ENCODE results near the gene UBE3B. TPM values are rescaled to one million over a fixed set of nuclear protein-coding genes. Genes with fewer than 3 reads are reported as not detected.

UBE3B gene
- polyA plus RNA-seq, 3 donors, result 14.4 to 25.9 (median 18.2) TPM

DNA sequence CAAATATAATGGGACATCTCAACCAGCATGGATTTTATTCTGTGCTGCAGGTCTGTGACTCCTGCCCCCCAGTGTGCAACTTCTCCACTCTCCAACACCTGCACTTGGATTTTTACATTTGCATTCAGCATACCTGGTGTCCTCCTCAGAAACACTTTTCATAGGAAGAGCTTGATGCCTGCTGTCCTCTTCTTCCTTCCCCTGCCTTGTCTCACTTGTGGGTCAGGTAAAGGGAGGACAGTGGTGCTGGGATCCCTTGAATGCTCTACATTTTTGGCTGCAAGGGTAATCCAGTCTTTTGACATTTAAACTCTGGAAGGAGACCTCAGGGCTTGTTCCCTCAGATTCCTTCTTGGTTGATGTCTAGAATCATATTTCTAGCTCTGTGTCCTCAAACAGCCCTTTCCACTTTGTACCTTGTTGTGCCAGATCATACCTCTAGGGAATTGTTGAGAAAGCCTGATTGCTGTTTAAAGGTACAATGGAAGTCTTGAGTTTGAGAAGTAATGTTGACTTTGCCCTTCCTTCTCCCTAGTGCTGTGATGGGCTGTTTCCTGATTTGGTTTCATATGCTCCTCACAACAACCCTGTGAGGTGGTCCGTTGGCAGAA lies 12.6 kb downstream of the UBE3B start:
- Mint-ChIP-seq H3K4me1 (no peaks in the 10 kb centered on the region), H3K36me3 (peaks cover 88 to 95% of the 10 kb centered on the region in 2 donors), H3K9me3 (peaks cover 0 to 3% (median 0%) of the 10 kb centered on the region in 7 donors), H3K4me3 (no peak overlapping the region), H3K27me3 (ENCODE audit: low read depth in 3 of 3) (no peaks in the 10 kb centered on the region), H3K27ac (no peak overlapping the region)
- Histone ChIP-seq H3K4me2 (replicated peaks; ENCODE audit: extremely low read depth, low read length, poor library complexity, severe bottlenecking) (no peak overlapping the region), H3K4me1 (ENCODE audit: control insufficient read depth in 1 of 2, insufficient read depth in 2 of 2, low read length in 2 of 2) (no peaks in the 10 kb centered on the region), H3K36me3 (replicated peaks in 1 of 2; ENCODE audit: control insufficient read depth in 1 of 2, insufficient read depth in 2 of 2, low read length in 2 of 2) (peaks cover 81 to 97% of the 10 kb centered on the region in 2 donors), H3K9me3 (replicated peaks in 1 of 2; ENCODE audit: control insufficient read depth in 1 of 2, insufficient read depth in 1 of 2, low read length in 2 of 2) (no peaks in the 10 kb centered on the region), H3K27me3 (ENCODE audit: control insufficient read depth in 2 of 2, insufficient read depth in 2 of 2, low read length in 2 of 2) (no peaks in the 10 kb centered on the region), H2AFZ (ENCODE audit: insufficient read depth, low read depth, low read length, poor library complexity, severe bottlenecking) (no peak overlapping the region), H3K27ac (ENCODE audit: low read depth in 1 of 2, low read length in 2 of 2) (no peak overlapping the region), H3K9ac (ENCODE audit: insufficient read depth, low read length, poor library complexity, severe bottlenecking) (no peak overlapping the region), H3K4me3 (replicated peaks in 1 of 3; ENCODE audit: low read depth in 2 of 3, low read length in 3 of 3) (no peak overlapping the region), H3K79me2 (ENCODE audit: insufficient read depth, low read length) (no peaks in the 10 kb centered on the region), H4K20me1 (ENCODE audit: insufficient read depth, low read length) (no peaks in the 10 kb centered on the region)
- TF ChIP-seq CTCF (IDR thresholded peaks at IDR 0.05), result no peak
- intact Hi-C loops (cut with micrococcal nuclease), result loop anchor here in 1 of 2 donors (10.0 kb wide), 1 partner anchor 85 kb away; the partner anchor contains the start of genes MMAB and MVK
- WGBS (ENCODE audit: insufficient coverage), result no CpG with 5 or more reads among the region's 1 CpG
- no peak for DNase-seq

DNA sequence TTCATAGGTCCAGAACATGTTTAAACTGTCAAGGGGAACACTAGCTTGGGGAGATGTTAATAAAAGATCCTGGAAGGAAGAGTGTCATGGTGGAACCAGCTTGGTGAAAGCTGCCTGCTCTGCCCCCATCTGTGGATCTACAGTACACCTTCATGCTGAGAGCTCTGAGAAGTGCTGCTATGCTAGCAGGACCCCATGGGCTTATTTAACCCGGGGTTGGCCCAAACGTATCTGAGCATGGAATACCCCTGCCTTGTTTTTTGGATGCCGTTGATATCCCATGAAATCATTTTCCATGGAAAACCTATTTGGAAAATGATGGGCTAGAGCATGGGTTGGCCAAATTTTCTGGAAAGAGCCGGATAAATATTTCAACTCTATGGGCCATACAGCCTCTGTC lies 14.2 kb downstream of the UBE3B start:
- Histone ChIP-seq H3K9me3 (replicated peaks in 1 of 2; ENCODE audit: control insufficient read depth in 1 of 2, insufficient read depth in 1 of 2, low read length in 2 of 2) (no peaks in the 10 kb centered on the region), H3K27ac (ENCODE audit: low read depth in 1 of 2, low read length in 2 of 2) (no peak overlapping the region), H2AFZ (ENCODE audit: insufficient read depth, low read depth, low read length, poor library complexity, severe bottlenecking) (no peak overlapping the region), H3K36me3 (replicated peaks in 1 of 2; ENCODE audit: control insufficient read depth in 1 of 2, insufficient read depth in 2 of 2, low read length in 2 of 2) (peaks cover 67 to 97% of the 10 kb centered on the region in 2 donors), H3K79me2 (ENCODE audit: insufficient read depth, low read length) (no peaks in the 10 kb centered on the region), H3K4me3 (replicated peaks in 1 of 3; ENCODE audit: low read depth in 2 of 3, low read length in 3 of 3) (no peak overlapping the region), H3K4me2 (replicated peaks; ENCODE audit: extremely low read depth, low read length, poor library complexity, severe bottlenecking) (no peak overlapping the region), H3K9ac (ENCODE audit: insufficient read depth, low read length, poor library complexity, severe bottlenecking) (no peak overlapping the region), H4K20me1 (ENCODE audit: insufficient read depth, low read length) (no peaks in the 10 kb centered on the region), H3K27me3 (ENCODE audit: control insufficient read depth in 2 of 2, insufficient read depth in 2 of 2, low read length in 2 of 2) (no peaks in the 10 kb centered on the region), H3K4me1 (ENCODE audit: control insufficient read depth in 1 of 2, insufficient read depth in 2 of 2, low read length in 2 of 2) (no peaks in the 10 kb centered on the region)
- no peak for DNase-seq
- Mint-ChIP-seq H3K4me1 (no peaks in the 10 kb centered on the region), H3K9me3 (peaks cover 0 to 7% (median 2%) of the 10 kb centered on the region in 7 donors), H3K27me3 (ENCODE audit: low read depth in 3 of 3) (no peaks in the 10 kb centered on the region), H3K4me3 (no peak overlapping the region), H3K27ac (no peak overlapping the region), H3K36me3 (peaks cover 89 to 94% of the 10 kb centered on the region in 2 donors)
- intact Hi-C loops (cut with micrococcal nuclease), result no loop called here
- 100% methylated on average over 3 of the region's 4 CpGs for WGBS (ENCODE audit: insufficient coverage)
- TF ChIP-seq CTCF (IDR thresholded peaks at IDR 0.05), result no peak

Measured in CD14-positive monocyte (primary cell).